ENCODE results near the gene CCDC141. TPM values are rescaled to one million over a fixed set of nuclear protein-coding genes. Genes with fewer than 3 reads are reported as not detected.
"Not testable (repeated sequence)": the region's sequence is repeated elsewhere in the genome, so short reads cannot be mapped to it uniquely, and the experiment has no call there.

The CCDC141 gene
- total RNA-seq, 3 donors from 2014 or later = 0.58 to 0.84 (median 0.74) TPM

DNA sequence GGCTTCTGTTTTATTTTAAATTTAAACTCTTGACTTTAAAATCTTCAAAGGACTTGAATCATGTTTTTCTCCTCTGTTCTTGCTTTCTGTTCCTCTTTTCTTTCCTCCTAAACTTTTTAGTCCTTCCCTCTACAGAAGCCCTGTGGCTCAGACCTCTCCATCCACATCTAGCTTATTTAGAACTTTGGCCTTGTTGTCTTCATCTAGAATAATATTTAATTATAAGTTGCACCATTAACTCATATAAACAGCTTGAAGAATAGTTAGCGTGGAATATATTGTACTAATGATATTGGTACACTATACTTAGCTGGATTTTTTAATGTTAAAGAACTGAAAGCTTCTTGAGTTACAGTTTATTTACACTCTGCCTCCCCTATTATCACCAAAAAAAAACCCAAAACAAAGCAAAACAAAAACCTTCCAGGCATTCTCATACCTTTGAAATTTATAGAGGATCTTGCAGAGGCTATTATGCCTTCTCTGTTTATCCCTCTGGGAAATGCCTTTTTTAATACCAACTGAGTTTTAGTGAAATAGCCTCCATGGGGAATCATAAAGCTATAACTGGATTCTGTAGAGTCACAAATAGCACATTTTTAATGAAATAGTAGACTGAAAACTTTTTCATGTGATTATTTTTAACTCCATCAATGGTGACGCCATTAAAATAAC, 9.2 kb upstream of the CCDC141 start:
- H3K4me3 Mint-ChIP-seq = no peak overlapping the region
- ATAC-seq = no peak

DNA sequence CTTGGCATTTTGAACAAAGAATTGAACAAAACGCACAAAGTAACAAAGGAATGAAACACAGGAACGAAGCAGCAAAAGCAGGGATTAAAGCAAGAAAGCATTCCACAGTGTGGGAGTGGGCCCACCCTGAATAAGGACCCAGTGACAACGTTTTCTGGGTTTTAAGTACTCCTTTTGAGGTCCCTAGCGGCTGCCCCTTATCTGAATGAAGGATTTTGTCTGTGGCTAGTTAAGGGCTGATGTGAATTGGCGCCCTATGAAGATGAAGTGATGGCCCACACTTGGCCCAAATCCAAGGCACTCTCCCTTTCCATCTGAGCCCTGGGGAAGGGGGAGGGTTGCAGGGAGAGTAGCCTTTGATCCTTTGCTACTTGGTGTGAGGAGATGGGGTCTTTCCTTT, 7.8 kb upstream of the CCDC141 start:
- Mint-ChIP-seq H3K27me3 (ENCODE audit: low read depth) (no peaks in the 10 kb centered on the region), H3K4me1 (ENCODE audit: low read depth) (no peaks in the 10 kb centered on the region), H3K9me3 (no peaks in the 10 kb centered on the region), H3K4me3 (no peak overlapping the region), H3K36me3 (ENCODE audit: insufficient read depth) (no peaks in the 10 kb centered on the region)
- ATAC-seq (no peak), DNase-seq (no peak)

More for the DNA sequence above, 9.2 kb upstream of the CCDC141 start:
- Mint-ChIP-seq H3K27me3 (ENCODE audit: low read depth) (no peaks in the 10 kb centered on the region), H3K4me1 (ENCODE audit: low read depth) (no peaks in the 10 kb centered on the region), H3K36me3 (ENCODE audit: insufficient read depth) (no peaks in the 10 kb centered on the region), H3K9me3 (no peaks in the 10 kb centered on the region)
- no peak for DNase-seq

DNA sequence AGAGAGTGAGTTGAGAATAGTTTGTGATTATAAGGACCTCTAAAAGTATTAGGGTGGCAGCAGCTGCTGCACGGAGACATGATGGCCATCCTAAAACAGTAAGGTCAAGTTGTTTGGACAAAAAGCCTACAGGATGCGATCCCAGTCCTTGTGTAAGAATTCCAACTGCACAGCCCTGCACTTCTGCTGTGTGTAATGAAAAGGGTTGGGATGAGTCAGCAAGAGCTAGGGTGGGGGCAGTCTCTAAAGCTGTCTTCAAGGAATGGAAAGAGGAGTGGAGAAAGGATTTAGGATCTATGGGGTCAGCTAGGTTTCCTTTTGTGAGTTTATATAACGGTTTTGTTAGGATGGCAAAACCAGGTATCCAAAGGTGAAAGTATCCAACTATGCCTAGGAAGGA, 3.6 kb upstream of the CCDC141 start:
- H3K9me3 Mint-ChIP-seq; H3K36me3 Mint-ChIP-seq (ENCODE audit: insufficient read depth); H3K27me3 Mint-ChIP-seq (ENCODE audit: low read depth); H3K4me3 Mint-ChIP-seq; ATAC-seq; DNase-seq: not testable (repeated sequence)
- H3K4me1 Mint-ChIP-seq (ENCODE audit: low read depth) = peaks cover 20% of the 10 kb centered on the region

GRCh38 chr2:179051250-179051649, 1.3 kb upstream of the CCDC141 start:
- H3K36me3 Mint-ChIP-seq (ENCODE audit: insufficient read depth) = no peaks in the 10 kb centered on the region
- no peaks in the 10 kb centered on the region for H3K9me3 Mint-ChIP-seq
- ATAC-seq = no peak
- no peak overlapping the region for H3K4me3 Mint-ChIP-seq
- H3K27me3 Mint-ChIP-seq (ENCODE audit: low read depth) = no peaks in the 10 kb centered on the region
- no peak for DNase-seq
- peaks cover 35% of the 10 kb centered on the region for H3K4me1 Mint-ChIP-seq (ENCODE audit: low read depth)

- DNase-seq (no peak), ATAC-seq (no peak)
- Mint-ChIP-seq H3K27me3 (ENCODE audit: low read depth) (no peaks in the 10 kb centered on the region), H3K36me3 (ENCODE audit: insufficient read depth) (no peaks in the 10 kb centered on the region), H3K9me3 (no peaks in the 10 kb centered on the region), H3K4me1 (ENCODE audit: low read depth) (peaks cover 40% of the 10 kb centered on the region), H3K4me3 (peak overlapping the region; percentile 46)
Measured at GRCh38 chr2:179050755-179051154, 818 bp upstream of the CCDC141 start.

GRCh38 chr2:179049203-179049545, 763 bp downstream of the CCDC141 start:
- DNase-seq (no peak), ATAC-seq (peak; percentile 36 to 46)
- Mint-ChIP-seq H3K4me3 (peak overlapping the region; percentile 86), H3K36me3 (ENCODE audit: insufficient read depth) (peaks cover 5% of the 10 kb centered on the region), H3K27me3 (ENCODE audit: low read depth) (no peaks in the 10 kb centered on the region), H3K9me3 (no peaks in the 10 kb centered on the region), H3K4me1 (ENCODE audit: low read depth) (peaks cover 46% of the 10 kb centered on the region)

DNA sequence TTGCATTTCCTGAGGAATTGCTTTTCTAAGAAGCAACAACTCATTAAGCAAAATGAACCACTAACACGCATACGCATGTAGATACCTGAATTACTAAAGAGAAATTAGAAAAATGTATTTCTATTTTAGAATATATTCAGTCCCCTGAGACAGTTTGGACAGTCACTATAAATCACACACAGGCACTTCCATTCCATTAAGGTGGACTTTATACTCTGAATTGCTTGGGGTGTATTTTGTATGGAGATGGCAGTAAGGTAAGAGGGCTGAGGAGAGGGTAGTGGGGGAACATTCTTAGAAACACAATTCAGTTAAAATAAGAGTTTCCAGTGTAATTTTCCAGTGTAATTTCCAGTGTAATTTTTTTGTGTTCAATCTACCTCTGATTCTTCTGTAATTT, 1.8 kb downstream of the CCDC141 start:
- no peak for ATAC-seq
- Mint-ChIP-seq H3K9me3 (no peaks in the 10 kb centered on the region), H3K36me3 (ENCODE audit: insufficient read depth) (peaks cover 5% of the 10 kb centered on the region), H3K4me1 (ENCODE audit: low read depth) (peaks cover 56% of the 10 kb centered on the region), H3K4me3 (peak overlapping the region; percentile 86), H3K27me3 (ENCODE audit: low read depth) (no peaks in the 10 kb centered on the region)
- DNase-seq = no peak

GRCh38 chr2:179045602-179046001, 4.3 kb downstream of the CCDC141 start:
- not testable (repeated sequence) for ATAC-seq; DNase-seq; H3K36me3 Mint-ChIP-seq (ENCODE audit: insufficient read depth); H3K27me3 Mint-ChIP-seq (ENCODE audit: low read depth); H3K4me3 Mint-ChIP-seq; H3K9me3 Mint-ChIP-seq
- H3K4me1 Mint-ChIP-seq (ENCODE audit: low read depth) = peaks cover 53% of the 10 kb centered on the region

DNA sequence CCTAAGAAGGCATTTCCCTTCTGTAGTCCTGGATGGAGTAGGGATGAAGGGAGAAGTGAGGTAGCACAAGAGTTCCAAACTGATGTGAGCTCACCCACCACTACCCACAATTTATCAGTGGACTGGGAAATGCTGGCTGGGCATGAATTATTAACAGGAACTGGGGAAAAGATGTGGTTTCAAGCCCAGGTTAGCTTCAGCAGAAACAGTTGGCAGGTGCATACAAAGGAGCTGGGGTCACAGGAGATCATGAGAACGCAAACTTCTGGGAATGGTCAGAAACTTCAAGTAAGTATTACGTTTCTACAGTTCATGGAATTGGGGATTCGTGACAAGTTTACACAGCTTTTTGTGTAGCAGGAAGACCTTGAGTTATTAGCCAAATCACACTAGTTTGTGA, 5.4 kb downstream of the CCDC141 start:
- H3K27me3 Mint-ChIP-seq (ENCODE audit: low read depth) = no peaks in the 10 kb centered on the region
- peaks cover 4% of the 10 kb centered on the region for H3K9me3 Mint-ChIP-seq
- ATAC-seq (no peak), DNase-seq (no peak)
- H3K4me1 Mint-ChIP-seq (ENCODE audit: low read depth) = peaks cover 48% of the 10 kb centered on the region
- peaks cover 5% of the 10 kb centered on the region for H3K36me3 Mint-ChIP-seq (ENCODE audit: insufficient read depth)
- no peak overlapping the region for H3K4me3 Mint-ChIP-seq

GRCh38 chr2:179037807-179038206, 12.1 kb downstream of the CCDC141 start:
- no peak for ATAC-seq
- no peak for DNase-seq
- Mint-ChIP-seq H3K4me3 (no peak overlapping the region), H3K36me3 (ENCODE audit: insufficient read depth) (peaks cover 4% of the 10 kb centered on the region), H3K9me3 (peaks cover 11% of the 10 kb centered on the region), H3K27me3 (ENCODE audit: low read depth) (no peaks in the 10 kb centered on the region), H3K4me1 (ENCODE audit: low read depth) (peaks cover 20% of the 10 kb centered on the region)

DNA sequence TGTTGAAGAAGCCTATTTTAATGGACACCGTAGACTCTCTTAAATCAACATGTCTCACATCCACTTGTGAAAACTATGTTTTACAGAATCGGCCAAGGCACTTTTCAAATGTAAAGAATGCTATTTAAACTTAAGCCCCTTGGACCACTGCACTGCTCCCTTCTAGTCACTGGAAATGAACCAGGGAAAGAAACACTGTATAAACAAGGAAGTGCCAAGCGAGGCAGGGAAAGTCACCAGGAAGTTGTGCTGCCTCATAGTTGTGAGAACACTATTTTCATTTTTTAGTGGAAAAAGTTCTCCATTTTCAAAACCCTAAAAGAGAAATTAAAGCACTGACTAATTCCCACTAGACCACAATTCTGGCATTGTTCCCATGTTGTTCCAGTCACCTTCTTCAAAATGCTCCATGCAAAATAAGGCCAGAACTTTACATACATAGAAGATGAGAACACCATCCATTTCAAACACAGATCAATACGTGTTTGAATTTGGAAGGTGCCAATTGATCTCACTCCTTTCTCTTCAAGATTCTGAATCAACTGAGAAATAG, 13.5 kb downstream of the CCDC141 start:
- Mint-ChIP-seq H3K4me1 (ENCODE audit: low read depth) (peaks cover 32% of the 10 kb centered on the region), H3K4me3 (no peak overlapping the region), H3K36me3 (ENCODE audit: insufficient read depth) (peaks cover 4% of the 10 kb centered on the region), H3K9me3 (peaks cover 8% of the 10 kb centered on the region), H3K27me3 (ENCODE audit: low read depth) (no peaks in the 10 kb centered on the region)
- no peak for ATAC-seq
- DNase-seq = no peak

DNA sequence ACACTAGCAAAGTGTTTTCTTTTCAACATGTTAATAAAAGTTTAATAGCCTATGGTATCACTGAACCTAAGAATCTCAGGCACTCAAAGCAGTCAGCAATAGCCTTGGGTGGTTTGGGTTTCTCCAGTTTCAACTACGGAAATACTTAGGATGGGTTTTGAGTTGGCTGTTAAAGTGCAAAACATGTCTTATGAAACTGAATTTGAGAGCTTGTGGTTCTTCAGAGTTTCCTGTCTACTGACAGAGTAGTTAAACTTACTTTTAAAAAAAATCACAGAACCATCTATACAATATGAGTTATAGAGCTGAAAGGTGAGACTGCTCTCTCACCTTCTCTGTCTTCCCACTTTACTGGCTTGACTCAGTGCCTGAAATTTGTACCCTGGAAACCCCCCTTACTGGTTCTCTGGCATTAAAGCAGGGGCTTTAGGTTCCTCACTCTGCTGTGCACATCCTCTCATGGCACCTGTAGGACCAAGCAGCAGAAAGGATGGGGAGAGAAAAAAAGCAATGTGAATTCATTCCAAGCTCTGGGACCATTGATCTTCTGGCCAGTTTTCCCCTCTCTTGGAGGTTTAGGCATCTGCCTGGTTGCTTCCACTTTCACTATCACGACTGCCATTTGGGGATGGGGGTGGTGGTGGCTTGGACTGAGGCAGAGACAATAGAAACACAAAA, 18.1 kb downstream of the CCDC141 start:
- H3K9me3 Mint-ChIP-seq = peaks cover 23% of the 10 kb centered on the region
- H3K4me3 Mint-ChIP-seq = peak overlapping the region; percentile 77
- H3K27me3 Mint-ChIP-seq (ENCODE audit: low read depth) = no peaks in the 10 kb centered on the region
- peak; percentile 93 to 95 for ATAC-seq
- DNase-seq = no peak
- H3K4me1 Mint-ChIP-seq (ENCODE audit: low read depth) = peaks cover 23% of the 10 kb centered on the region
- peaks cover 8% of the 10 kb centered on the region for H3K36me3 Mint-ChIP-seq (ENCODE audit: insufficient read depth)

- Mint-ChIP-seq H3K4me1 (ENCODE audit: low read depth) (peaks cover 18% of the 10 kb centered on the region), H3K27me3 (ENCODE audit: low read depth) (no peaks in the 10 kb centered on the region), H3K36me3 (ENCODE audit: insufficient read depth) (peaks cover 6% of the 10 kb centered on the region), H3K4me3 (no peak overlapping the region), H3K9me3 (peaks cover 25% of the 10 kb centered on the region)
- ATAC-seq = peak in 1 of 2 donors; percentile 18
- no peak for DNase-seq
Measured at GRCh38 chr2:179024445-179024844, 25.5 kb downstream of the CCDC141 start.

- no peak for DNase-seq
- H3K27me3 Mint-ChIP-seq (ENCODE audit: low read depth) = no peaks in the 10 kb centered on the region
- peaks cover 2% of the 10 kb centered on the region for H3K36me3 Mint-ChIP-seq (ENCODE audit: insufficient read depth)
- no peak for ATAC-seq
- peaks cover 21% of the 10 kb centered on the region for H3K4me1 Mint-ChIP-seq (ENCODE audit: low read depth)
- H3K9me3 Mint-ChIP-seq = peaks cover 14% of the 10 kb centered on the region
- H3K4me3 Mint-ChIP-seq = no peak overlapping the region
Measured at GRCh38 chr2:179022685-179023084, 27.3 kb downstream of the CCDC141 start.

DNA sequence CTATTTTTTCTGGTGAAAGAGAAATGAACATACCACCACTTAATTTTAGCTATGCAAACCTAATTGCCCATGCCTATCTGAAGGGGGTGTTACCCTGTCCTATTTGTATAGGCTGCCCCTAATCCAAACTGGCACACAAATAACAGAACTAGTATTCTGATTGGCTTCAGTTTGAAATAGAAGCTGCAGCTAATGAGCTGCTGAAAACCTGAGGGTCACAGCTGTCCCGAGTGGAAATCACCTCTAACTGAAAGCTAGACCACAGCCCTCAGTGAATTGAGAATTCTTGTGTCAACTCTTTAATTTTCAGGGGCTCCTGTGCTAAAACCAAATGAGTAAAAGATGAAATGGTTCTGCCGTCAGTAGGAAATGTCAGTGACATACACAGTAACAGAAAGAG, 28.7 kb downstream of the CCDC141 start:
- Mint-ChIP-seq H3K9me3 (peaks cover 5% of the 10 kb centered on the region), H3K27me3 (ENCODE audit: low read depth) (no peaks in the 10 kb centered on the region), H3K4me3 (no peak overlapping the region), H3K36me3 (ENCODE audit: insufficient read depth) (no peaks in the 10 kb centered on the region), H3K4me1 (ENCODE audit: low read depth) (peaks cover 21% of the 10 kb centered on the region)
- ATAC-seq = no peak
- no peak for DNase-seq
